Esophagus muscularis mucosa (tissue), 4 donors: ENCODE results near the gene SS18L1. TPM values are rescaled to one million over a fixed set of nuclear protein-coding genes. Genes with fewer than 3 reads are reported as not detected.

ENCODE experiments used
- DNase-seq: peaks from one replicate; pipeline ENCODE4 v3.0.0-alpha.2; 2017; ENCODE audit errors: extremely low spot score
- H3K27ac ChIP-seq, 4 donors: fragments of 200-600 bp; sonication (generic); replicated peaks in 1 of 4; 1 replicate in 3 of 4; 2 replicates in 1 of 4; pipeline ENCODE4 v1.5.1; 2016 to 2019; ENCODE audit warnings: mild to moderate bottlenecking in 1 of 4
- H3K27me3 ChIP-seq, 4 donors: fragments of 200-600 bp; sonication (generic); one replicate each; pipeline versions ENCODE4 v1.5.1 to v1.6.0; 2016 to 2019
- H3K36me3 ChIP-seq, 4 donors: fragments of 200-600 bp; sonication (generic); one replicate each; pipeline ENCODE4 v1.5.1; 2016 to 2019
- H3K4me1 ChIP-seq, 4 donors: fragments of 200-600 bp; sonication (generic); one replicate each; pipeline ENCODE4 v1.5.1; 2016 to 2019
- H3K4me3 ChIP-seq, 4 donors: fragments of 200-600 bp; sonication (generic); 1 replicate in 2 of 4; 2 replicates in 2 of 4; pipeline ENCODE4 v1.5.1; 2016 to 2019; ENCODE audit warnings: mild to moderate bottlenecking in 4 of 4, moderate library complexity in 1 of 4
- H3K9me3 ChIP-seq, 4 donors: fragments of 200-600 bp; sonication (generic); 1 replicate in 3 of 4; 2 replicates in 1 of 4; pipeline ENCODE4 v1.5.1; 2016 to 2019
- CTCF ChIP-seq, 3 experiments: fragments of 200-600 bp in 2 of 3; fragments of 450-650 bp in 1 of 3; sonication (generic) in 2 of 3; IDR thresholded peaks; one replicate each; pipeline ENCODE4 v1.5.1; 2017 to 2019; ENCODE audit warnings: antibody characterized with exemption in 3 of 3, mild to moderate bottlenecking in 2 of 3, moderate library complexity in 1 of 3
- EP300 ChIP-seq: sonication (generic); formaldehyde crosslinking; IDR thresholded peaks from one replicate; pipeline ENCODE4 v1.6.1; 2017; ENCODE audit warnings: antibody characterized with exemption
- POLR2A ChIP-seq: fragments of 450-650 bp; IDR thresholded peaks from one replicate; pipeline ENCODE4 v1.6.1; 2017; ENCODE audit warnings: antibody characterized with exemption, moderate library complexity, mild to moderate bottlenecking, low read depth
- POLR2AphosphoS5 ChIP-seq, 2 donors: sonication (generic); formaldehyde crosslinking; IDR thresholded peaks; one replicate each; pipeline ENCODE4 v1.6.1; 2017; ENCODE audit warnings: antibody characterized with exemption in 2 of 2
- WGBS: methylation state at CpG from one replicate; pipeline ENCODE4 v1.1.5; 2018; 5-methylcytosine and 5-hydroxymethylcytosine counted together
- intact Hi-C: fragments of 100-400 bp; cut with DNase I; formaldehyde crosslinking; loops from one replicate; pipeline ENCODE4 v1.15.1; 2023
- total RNA-seq, 4 donors: library from RNA; depleted of rRNA; stranded (reverse); fragments of >200 nt; gene quantifications; one replicate each; pipeline versions ENCODE4 v1.1.0 to v1.2.1, GENCODE V29; 2016

SS18L1 gene
- total RNA-seq, 4 donors from 2014 or later, result 9.1 to 13.3 (median 10.8) TPM

DNA sequence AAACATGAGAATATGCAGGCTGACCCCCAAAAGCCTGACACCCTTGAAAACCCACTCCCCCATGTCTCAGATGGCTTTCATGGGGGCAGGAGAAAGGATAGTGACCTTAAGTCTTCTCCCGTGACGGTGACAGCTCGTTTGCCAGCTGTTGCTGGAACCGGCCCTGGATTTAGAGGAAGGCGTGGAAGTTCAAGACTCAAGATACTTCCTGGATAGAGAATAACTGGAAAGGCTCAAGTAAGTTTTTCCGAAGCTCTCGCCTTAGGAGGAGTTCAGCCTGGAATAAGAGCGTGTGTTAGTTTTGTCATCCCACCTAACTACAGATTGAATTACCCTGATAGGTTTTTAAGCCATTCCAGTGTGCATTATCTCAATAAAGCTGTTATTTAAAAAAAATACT lies 27.7 kb downstream of the SS18L1 start:
- 81% methylated on average over 8 of the region's 8 CpGs for WGBS
- no peaks in the 10 kb centered on the region for H3K27me3 ChIP-seq
- no peak overlapping the region for H3K4me3 ChIP-seq
- H3K9me3 ChIP-seq, result no peaks in the 10 kb centered on the region
- intact Hi-C loops, result no loop called here
- no peak overlapping the region for H3K27ac ChIP-seq
- H3K4me1 ChIP-seq, result peaks cover 0 to 2% (median 0%) of the 10 kb centered on the region in 4 donors
- no peak for DNase-seq
- TF ChIP-seq POLR2AphosphoS5 (IDR thresholded peaks at IDR 0.05), result no peak
- TF ChIP-seq CTCF (IDR thresholded peaks at IDR 0.05), result no peak
- no peak for TF ChIP-seq EP300
- no peak for TF ChIP-seq POLR2A
- H3K36me3 ChIP-seq, result peaks cover 3 to 81% (median 69%) of the 10 kb centered on the region in 4 donors

- no peak overlapping the region for H3K27ac ChIP-seq
- H3K4me1 ChIP-seq, result peaks cover 0 to 2% (median 0%) of the 10 kb centered on the region in 4 donors
- H3K36me3 ChIP-seq, result peaks cover 3 to 84% (median 66%) of the 10 kb centered on the region in 4 donors
- DNase-seq, result no peak
- 99% methylated on average over 13 of the region's 18 CpGs for WGBS
- no peak overlapping the region for H3K4me3 ChIP-seq
- no peaks in the 10 kb centered on the region for H3K9me3 ChIP-seq
- intact Hi-C loops, result no loop called here
- no peak for TF ChIP-seq EP300
- no peak for TF ChIP-seq POLR2A
- TF ChIP-seq CTCF (IDR thresholded peaks at IDR 0.05), result no peak
- no peak for TF ChIP-seq POLR2AphosphoS5 (IDR thresholded peaks at IDR 0.05)
- no peaks in the 10 kb centered on the region for H3K27me3 ChIP-seq
Measured at GRCh38 chr20:62172666-62173065, 29.1 kb downstream of the SS18L1 start.

- Histone ChIP-seq H3K36me3 (peaks cover 3 to 79% (median 58%) of the 10 kb centered on the region in 4 donors), H3K4me1 (peaks cover 0 to 2% (median 0%) of the 10 kb centered on the region in 4 donors), H3K4me3 (no peak overlapping the region), H3K27ac (no peak overlapping the region), H3K9me3 (no peaks in the 10 kb centered on the region), H3K27me3 (no peaks in the 10 kb centered on the region)
- WGBS, result 92% methylated on average over 16 of the region's 28 CpGs
- no peak for TF ChIP-seq POLR2A
- no peak for TF ChIP-seq EP300
- TF ChIP-seq CTCF (IDR thresholded peaks at IDR 0.05), result no peak
- TF ChIP-seq POLR2AphosphoS5 (IDR thresholded peaks at IDR 0.05), result no peak
- no peak for DNase-seq
- intact Hi-C loops, result no loop called here
Measured at GRCh38 chr20:62174021-62174804, 30.6 kb downstream of the SS18L1 start.

GRCh38 chr20:62174870-62175624 lies 31.5 kb downstream of the SS18L1 start:
- Histone ChIP-seq H3K4me1 (peaks cover 0 to 2% (median 0%) of the 10 kb centered on the region in 4 donors), H3K27me3 (no peaks in the 10 kb centered on the region), H3K36me3 (peaks cover 3 to 78% (median 59%) of the 10 kb centered on the region in 4 donors), H3K27ac (no peak overlapping the region), H3K4me3 (no peak overlapping the region), H3K9me3 (no peaks in the 10 kb centered on the region)
- intact Hi-C loops, result no loop called here
- WGBS, result 94% methylated on average over 26 of the region's 26 CpGs
- TF ChIP-seq CTCF (IDR thresholded peaks at IDR 0.05), result no peak
- no peak for TF ChIP-seq POLR2A
- TF ChIP-seq EP300, result no peak
- TF ChIP-seq POLR2AphosphoS5 (IDR thresholded peaks at IDR 0.05), result no peak
- DNase-seq, result no peak
